ENCODE results near the gene EFTUD2. TPM values are rescaled to one million over a fixed set of nuclear protein-coding genes. Genes with fewer than 3 reads are reported as not detected.

Gene EFTUD2
- total and polyA plus RNA-seq, 2 of the 8 experiments (the other 6 are each of a cell fraction or from before 2014, with no cell fraction given) = 118 to 195 TPM

DNA sequence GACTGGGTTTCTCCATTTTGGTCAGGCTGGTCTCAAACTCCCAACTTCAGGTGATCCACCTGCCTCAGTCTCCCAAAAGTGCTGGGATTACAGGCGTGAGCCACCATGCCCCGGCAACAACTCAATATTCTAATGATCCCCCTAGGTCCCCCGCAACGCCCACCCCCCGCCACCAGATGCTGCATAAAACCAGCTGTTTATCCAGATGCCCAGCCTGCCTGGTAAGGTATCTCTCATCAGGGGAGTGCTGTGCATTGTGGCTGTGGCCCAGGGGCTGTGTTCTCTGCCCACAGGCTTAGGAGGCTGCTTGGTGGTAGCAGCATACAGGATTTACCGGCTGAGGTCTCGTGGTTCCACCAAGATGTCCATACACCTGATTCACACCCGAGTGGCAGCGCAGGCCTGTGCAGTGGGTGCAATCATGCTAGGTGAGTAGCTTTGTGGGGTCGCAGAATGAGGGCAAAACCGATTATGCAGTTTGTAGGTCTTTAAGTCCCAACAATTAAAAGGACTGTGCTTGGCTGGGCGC lies 50.2 kb downstream of the EFTUD2 start:
- no peak overlapping the region for H3K27ac ChIP-seq (ENCODE audit: low read depth, low read length)
- ChIA-PET POLR2A (ENCODE audit: partially characterized antibody) (interaction anchor here (0.8 to 7.4 kb wide), 13 partner anchors 9 to 191 kb away, joined by 3 to 58 read pairs (median 5); partner anchors contain the start of genes EFTUD2 and GJC1), CTCF (ENCODE audit: partially characterized antibody) (interaction anchor here (1.5 to 28.4 kb wide), 3 partner anchors 13 to 74 kb away, joined by 7 to 577 read pairs (median 142); no protein-coding TSS in a partner anchor)
- H3K79me2 ChIP-seq (ENCODE audit: control insufficient read depth in 1 of 2, insufficient read depth in 2 of 2, low read length in 2 of 2) = no peaks in the 10 kb centered on the region
- H2BK120ac ChIP-seq (replicated peaks; ENCODE audit: low read depth, low read length) = no peak overlapping the region
- no peak overlapping the region for H3K4me2 ChIP-seq (ENCODE audit: insufficient read depth in 1 of 2, low read depth in 2 of 2, low read length in 2 of 2)
- no peaks in the 10 kb centered on the region for H3K23me2 ChIP-seq (ENCODE audit: low read depth, low read length)
- H3K79me1 ChIP-seq (ENCODE audit: low read depth, low read length) = no peaks in the 10 kb centered on the region
- H3K23ac ChIP-seq (ENCODE audit: insufficient read length) = no peak overlapping the region
- no peak overlapping the region for H3K14ac ChIP-seq (ENCODE audit: insufficient read length)
- peaks cover 0 to 1% of the 10 kb centered on the region in 2 experiments for H4K20me1 ChIP-seq (replicated peaks in 1 of 2; ENCODE audit: control insufficient read depth in 1 of 2, insufficient read depth in 2 of 2, low read length in 2 of 2)
- WGBS, 2 experiments (ENCODE audit: extremely low coverage in 1 of 2, insufficient coverage in 1 of 2, insufficient read length in 1 of 2, insufficient replicate concordance in 2 of 2, low coverage in 1 of 2, low lambda C conversion rate in 2 of 2, missing lambda C conversion rate in 1 of 2) = 89% methylated on average over 10 of the region's 12 CpGs; no CpG with 5 or more reads in 1 of the 2 experiments
- no peak overlapping the region for H4K91ac ChIP-seq (replicated peaks; ENCODE audit: insufficient read length, low read length)
- no peak overlapping the region for H2BK5ac ChIP-seq (ENCODE audit: low read depth, low read length)
- no peak overlapping the region for H2BK12ac ChIP-seq (ENCODE audit: low read depth, low read length)
- H4K8ac ChIP-seq (ENCODE audit: extremely low read depth, insufficient read depth, low read length) = no peak overlapping the region
- H3K9ac ChIP-seq (replicated peaks in 1 of 4; ENCODE audit: extremely low read depth in 1 of 4, low read depth in 3 of 4, low read length in 3 of 4) = no peak overlapping the region
- no peak overlapping the region for H3K4me3 ChIP-seq (ENCODE audit: extremely low read depth in 1 of 4, insufficient read depth in 2 of 4, low read depth in 3 of 4, low read length in 4 of 4)
- H2BK15ac ChIP-seq (ENCODE audit: low read length) = no peak overlapping the region
- no peak overlapping the region for H3K4ac ChIP-seq (replicated peaks; ENCODE audit: insufficient read length, low read depth, low read length)
- no peak overlapping the region for H3K18ac ChIP-seq (ENCODE audit: extremely low read depth, low read length)
- no peaks in the 10 kb centered on the region for H3K9me3 ChIP-seq (ENCODE audit: insufficient read depth in 2 of 2, low read depth in 1 of 2, low read length in 1 of 2)
- peaks cover 12 to 38% (median 31%) of the 10 kb centered on the region in 4 experiments for H3K36me3 ChIP-seq (ENCODE audit: control insufficient read depth in 2 of 4, insufficient read depth in 4 of 4, low read length in 3 of 4)
- H3K56ac ChIP-seq (replicated peaks; ENCODE audit: insufficient read length, low read depth, low read length) = no peak overlapping the region
- no peak for FAIRE-seq
- DNase-seq (ENCODE audit: low read depth in 1 of 2, low spot score in 2 of 2) = no peak
- no peaks in the 10 kb centered on the region for H3K27me3 ChIP-seq (replicated peaks in 1 of 4; ENCODE audit: control insufficient read depth in 3 of 4, extremely low read depth in 1 of 4, insufficient read depth in 3 of 4, low read length in 3 of 4)
- H3K4me1 ChIP-seq (replicated peaks in 1 of 4; ENCODE audit: control insufficient read depth in 3 of 4, insufficient read depth in 4 of 4, low read length in 3 of 4) = peaks cover 6 to 11% (median 6%) of the 10 kb centered on the region in 4 experiments
- H2BK20ac ChIP-seq (ENCODE audit: low read length) = no peak overlapping the region
- no peak overlapping the region for H2AFZ ChIP-seq (ENCODE audit: low read length)
- H2AK5ac ChIP-seq (ENCODE audit: low read depth, low read length) = no peak overlapping the region
- H4K5ac ChIP-seq (ENCODE audit: insufficient read length, low read depth, low read length) = no peak overlapping the region
- TF ChIP-seq MAFK (IDR thresholded peaks at IDR 0.05; ENCODE audit: low read depth, low read length) (no peak), POLR2A (IDR thresholded peaks at IDR 0.05; ENCODE audit: control extremely low read depth in 1 of 2, low read depth in 2 of 2, low read length in 2 of 2) (no peak), TCF12 (IDR thresholded peaks at IDR 0.05; ENCODE audit: low read depth, low read length) (no peak), KDM4A (IDR thresholded peaks at IDR 0.05; ENCODE audit: low read depth, low read length, severe bottlenecking) (no peak), RNF2 (IDR thresholded peaks at IDR 0.05; ENCODE audit: borderline replicate concordance, low read depth, low read length, missing control alignments, poor library complexity, severe bottlenecking) (no peak), BACH1 (IDR thresholded peaks at IDR 0.05; ENCODE audit: low read length) (no peak), SP4 (IDR thresholded peaks at IDR 0.05; ENCODE audit: low read length) (no peak), NANOG (IDR thresholded peaks at IDR 0.05; ENCODE audit: insufficient read depth, low read depth, low read length, poor library complexity, severe bottlenecking) (no peak), EGR1 (IDR thresholded peaks at IDR 0.05; ENCODE audit: borderline replicate concordance, low read depth, low read length) (no peak), CBX5 (IDR thresholded peaks at IDR 0.05; ENCODE audit: low read depth, low read length) (no peak), RBBP5 (IDR thresholded peaks at IDR 0.05; ENCODE audit: borderline replicate concordance, low read depth, low read length) (no peak)
- TF ChIP-seq, protein P1, sequence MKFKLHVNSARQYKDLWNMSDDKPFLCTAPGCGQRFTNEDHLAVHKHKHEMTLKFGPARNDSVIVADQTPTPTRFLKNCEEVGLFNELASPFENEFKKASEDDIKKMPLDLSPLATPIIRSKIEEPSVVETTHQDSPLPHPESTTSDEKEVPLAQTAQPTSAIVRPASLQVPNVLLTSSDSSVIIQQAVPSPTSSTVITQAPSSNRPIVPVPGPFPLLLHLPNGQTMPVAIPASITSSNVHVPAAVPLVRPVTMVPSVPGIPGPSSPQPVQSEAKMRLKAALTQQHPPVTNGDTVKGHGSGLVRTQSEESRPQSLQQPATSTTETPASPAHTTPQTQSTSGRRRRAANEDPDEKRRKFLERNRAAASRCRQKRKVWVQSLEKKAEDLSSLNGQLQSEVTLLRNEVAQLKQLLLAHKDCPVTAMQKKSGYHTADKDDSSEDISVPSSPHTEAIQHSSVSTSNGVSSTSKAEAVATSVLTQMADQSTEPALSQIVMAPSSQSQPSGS (IDR thresholded peaks at IDR 0.05; ENCODE audit: low read length) = no peak
